ENCODE data around the gene ZNF827. TPM values are rescaled to one million over a fixed set of nuclear protein-coding genes. Genes with fewer than 3 reads are reported as not detected.

ZNF827 gene
- total RNA-seq, 1 donor from 2014 or later, result 116 TPM

GRCh38 chr4:145933134-145933533 is 5.5 kb downstream of the ZNF827 start:
- H3K36me3 Mint-ChIP-seq, result no peaks in the 10 kb centered on the region
- peaks cover 66% of the 10 kb centered on the region for H3K4me1 Mint-ChIP-seq
- no peak for DNase-seq (ENCODE audit: low spot score in 2 of 2, unreplicated experiment in 2 of 2)
- no peaks in the 10 kb centered on the region for H3K27me3 Mint-ChIP-seq (ENCODE audit: low read depth)
- no peak for TF ChIP-seq CTCF (IDR thresholded peaks at IDR 0.05; ENCODE audit: unreplicated experiment)
- no peaks in the 10 kb centered on the region for H3K9me3 Mint-ChIP-seq
- peak overlapping the region; percentile 99 for H3K27ac Mint-ChIP-seq
- H3K4me3 Mint-ChIP-seq, result no peak overlapping the region

- Mint-ChIP-seq H3K4me1 (peaks cover 71% of the 10 kb centered on the region), H3K27me3 (ENCODE audit: low read depth) (no peaks in the 10 kb centered on the region), H3K27ac (peak overlapping the region; percentile 26), H3K36me3 (peaks cover 2% of the 10 kb centered on the region), H3K9me3 (no peaks in the 10 kb centered on the region), H3K4me3 (no peak overlapping the region)
- TF ChIP-seq CTCF (IDR thresholded peaks at IDR 0.05; ENCODE audit: unreplicated experiment), result no peak
- DNase-seq (ENCODE audit: low spot score in 2 of 2, unreplicated experiment in 2 of 2), result no peak
Observed at GRCh38 chr4:145931403-145931802, 7.2 kb downstream of the ZNF827 start.

- H3K27me3 Mint-ChIP-seq (ENCODE audit: low read depth), result no peaks in the 10 kb centered on the region
- peaks cover 11% of the 10 kb centered on the region for H3K36me3 Mint-ChIP-seq
- no peak for DNase-seq (ENCODE audit: low spot score in 2 of 2, unreplicated experiment in 2 of 2)
- peaks cover 7% of the 10 kb centered on the region for H3K9me3 Mint-ChIP-seq
- no peak for TF ChIP-seq CTCF (IDR thresholded peaks at IDR 0.05; ENCODE audit: unreplicated experiment)
- H3K4me3 Mint-ChIP-seq, result no peak overlapping the region
- H3K4me1 Mint-ChIP-seq, result peaks cover 65% of the 10 kb centered on the region
- peak overlapping the region; percentile 59 for H3K27ac Mint-ChIP-seq
Observed at GRCh38 chr4:145930592-145930991, 8.0 kb downstream of the ZNF827 start.

- peaks cover 55% of the 10 kb centered on the region for H3K4me1 Mint-ChIP-seq
- TF ChIP-seq CTCF (IDR thresholded peaks at IDR 0.05; ENCODE audit: unreplicated experiment), result no peak
- peaks cover 15% of the 10 kb centered on the region for H3K9me3 Mint-ChIP-seq
- DNase-seq (ENCODE audit: low spot score in 2 of 2, unreplicated experiment in 2 of 2), result no peak
- peaks cover 19% of the 10 kb centered on the region for H3K36me3 Mint-ChIP-seq
- peak overlapping the region; percentile 59 for H3K27ac Mint-ChIP-seq
- H3K27me3 Mint-ChIP-seq (ENCODE audit: low read depth), result no peaks in the 10 kb centered on the region
- H3K4me3 Mint-ChIP-seq, result no peak overlapping the region
Observed at GRCh38 chr4:145929415-145930178, 9.0 kb downstream of the ZNF827 start.

GRCh38 chr4:145928748-145929147 is 9.9 kb downstream of the ZNF827 start:
- Mint-ChIP-seq H3K4me3 (no peak overlapping the region), H3K9me3 (peaks cover 20% of the 10 kb centered on the region), H3K4me1 (peaks cover 47% of the 10 kb centered on the region), H3K36me3 (peaks cover 24% of the 10 kb centered on the region), H3K27me3 (ENCODE audit: low read depth) (no peaks in the 10 kb centered on the region), H3K27ac (peak overlapping the region; percentile 31)
- TF ChIP-seq CTCF (IDR thresholded peaks at IDR 0.05; ENCODE audit: unreplicated experiment), result no peak
- no peak for DNase-seq (ENCODE audit: low spot score in 2 of 2, unreplicated experiment in 2 of 2)

All from mesothelial cell of epicardium (in vitro differentiated cells).